Thyroid gland (tissue), 4 donors: ENCODE measurements around the gene ABHD12. TPM values are rescaled to one million over a fixed set of nuclear protein-coding genes. Genes with fewer than 3 reads are reported as not detected.
"Not testable (repeated sequence)": the region's sequence is repeated elsewhere in the genome, so short reads cannot be mapped to it uniquely, and the experiment has no call there.

Source experiments
- DNase-seq, 2 donors: peaks; one replicate each; pipeline ENCODE4 v3.0.0-alpha.2; 2019
- H3K27ac ChIP-seq, 3 donors: fragments of 200-600 bp; sonication (generic); 1 replicate in 2 of 3; 2 replicates in 1 of 3; pipeline ENCODE4 v1.5.1; 2016 to 2019; ENCODE audit warnings: mild to moderate bottlenecking in 1 of 3, moderate library complexity in 1 of 3
- H3K27me3 ChIP-seq: fragments of 200-600 bp; sonication (generic); one replicate; pipeline ENCODE4 v1.5.1; 2019
- H3K36me3 ChIP-seq, 2 donors: fragments of 200-600 bp; sonication (generic); one replicate each; pipeline ENCODE4 v1.5.1; 2016 to 2019
- H3K4me1 ChIP-seq, 2 donors: fragments of 200-600 bp; sonication (generic); one replicate each; pipeline ENCODE4 v1.5.1; 2017 to 2019
- H3K4me3 ChIP-seq, 3 donors: fragments of 200-600 bp; sonication (generic); replicated peaks in 1 of 3; 1 replicate in 2 of 3; 2 replicates in 1 of 3; pipeline ENCODE4 v1.5.1; 2016; ENCODE audit warnings: mild to moderate bottlenecking in 1 of 3
- H3K9me3 ChIP-seq: fragments of 200-600 bp; sonication (generic); one replicate; pipeline ENCODE4 v1.5.1; 2017
- POLR2A ChIP-seq, 2 donors: fragments of 450-650 bp; IDR thresholded peaks; one replicate each; pipeline ENCODE4 v1.6.1; 2017; ENCODE audit warnings: antibody characterized with exemption in 2 of 2, mild to moderate bottlenecking in 2 of 2, moderate library complexity in 1 of 2
- WGBS, 2 donors: methylation state at CpG; one replicate each; pipeline ENCODE4 v1.1.5; 2017; 5-methylcytosine and 5-hydroxymethylcytosine counted together
- intact Hi-C: fragments of 100-400 bp; cut with DNase I; formaldehyde crosslinking; loops from one replicate; pipeline ENCODE4 v1.15.1; 2023
- total RNA-seq, 4 donors: library from RNA; depleted of rRNA; stranded (reverse); fragments of >200 nt; gene quantifications; one replicate each; pipeline ENCODE4 v1.2.3, GENCODE V29; 2016
- TF ChIP-seq, protein P1 (sequence below), 6 experiments: fragments of 200-600 bp in 3 of 6; fragments of 450-650 bp in 3 of 6; sonication (generic) in 3 of 6; IDR thresholded peaks; one replicate each; pipeline ENCODE4 v1.5.1; 2016 to 2019; ENCODE audit warnings: antibody characterized with exemption in 6 of 6, mild to moderate bottlenecking in 2 of 6, inconsistent platforms in 1 of 6, moderate library complexity in 1 of 6

The ABHD12 gene
- total RNA-seq, 4 donors from 2014 or later = 103 to 212 (median 179) TPM

DNA sequence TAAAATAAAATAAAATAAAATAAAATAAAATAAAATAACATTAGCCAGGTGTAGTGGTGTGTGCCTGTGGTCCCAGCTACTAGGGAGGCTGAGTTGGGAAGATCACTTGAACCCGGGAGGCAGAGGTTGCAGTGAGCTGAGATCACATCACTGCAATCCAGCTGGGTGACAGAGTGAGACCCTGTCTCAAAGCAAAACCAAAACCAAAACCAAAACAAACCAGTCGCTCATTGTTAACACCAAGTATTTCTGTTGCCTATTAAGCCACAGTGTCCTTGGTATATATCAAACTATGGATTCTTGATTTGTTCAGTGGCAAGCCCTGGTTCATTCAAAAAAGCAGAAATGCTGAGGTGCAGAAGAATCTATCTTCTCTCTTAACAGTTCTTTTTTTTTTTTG lies 77.0 kb downstream of the ABHD12 start:
- WGBS, 2 donors = 71 to 82% methylated on average over 2 of the region's 2 CpGs
- Histone ChIP-seq H3K4me3 (no peak overlapping the region), H3K4me1 (peaks cover 20 to 31% of the 10 kb centered on the region in 2 donors), H3K9me3 (no peaks in the 10 kb centered on the region), H3K36me3 (peaks cover 0 to 5% of the 10 kb centered on the region in 2 donors), H3K27me3 (no peaks in the 10 kb centered on the region), H3K27ac (peak overlapping the region in 1 of 3 donors; percentile 20)
- no peak for TF ChIP-seq POLR2A (IDR thresholded peaks at IDR 0.05)
- TF ChIP-seq, protein P1, sequence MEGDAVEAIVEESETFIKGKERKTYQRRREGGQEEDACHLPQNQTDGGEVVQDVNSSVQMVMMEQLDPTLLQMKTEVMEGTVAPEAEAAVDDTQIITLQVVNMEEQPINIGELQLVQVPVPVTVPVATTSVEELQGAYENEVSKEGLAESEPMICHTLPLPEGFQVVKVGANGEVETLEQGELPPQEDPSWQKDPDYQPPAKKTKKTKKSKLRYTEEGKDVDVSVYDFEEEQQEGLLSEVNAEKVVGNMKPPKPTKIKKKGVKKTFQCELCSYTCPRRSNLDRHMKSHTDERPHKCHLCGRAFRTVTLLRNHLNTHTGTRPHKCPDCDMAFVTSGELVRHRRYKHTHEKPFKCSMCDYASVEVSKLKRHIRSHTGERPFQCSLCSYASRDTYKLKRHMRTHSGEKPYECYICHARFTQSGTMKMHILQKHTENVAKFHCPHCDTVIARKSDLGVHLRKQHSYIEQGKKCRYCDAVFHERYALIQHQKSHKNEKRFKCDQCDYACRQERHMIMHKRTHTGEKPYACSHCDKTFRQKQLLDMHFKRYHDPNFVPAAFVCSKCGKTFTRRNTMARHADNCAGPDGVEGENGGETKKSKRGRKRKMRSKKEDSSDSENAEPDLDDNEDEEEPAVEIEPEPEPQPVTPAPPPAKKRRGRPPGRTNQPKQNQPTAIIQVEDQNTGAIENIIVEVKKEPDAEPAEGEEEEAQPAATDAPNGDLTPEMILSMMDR (IDR thresholded peaks at IDR 0.05) = no peak
- intact Hi-C loops = no loop called here
- peak; percentile 1 to 3 for DNase-seq

DNA sequence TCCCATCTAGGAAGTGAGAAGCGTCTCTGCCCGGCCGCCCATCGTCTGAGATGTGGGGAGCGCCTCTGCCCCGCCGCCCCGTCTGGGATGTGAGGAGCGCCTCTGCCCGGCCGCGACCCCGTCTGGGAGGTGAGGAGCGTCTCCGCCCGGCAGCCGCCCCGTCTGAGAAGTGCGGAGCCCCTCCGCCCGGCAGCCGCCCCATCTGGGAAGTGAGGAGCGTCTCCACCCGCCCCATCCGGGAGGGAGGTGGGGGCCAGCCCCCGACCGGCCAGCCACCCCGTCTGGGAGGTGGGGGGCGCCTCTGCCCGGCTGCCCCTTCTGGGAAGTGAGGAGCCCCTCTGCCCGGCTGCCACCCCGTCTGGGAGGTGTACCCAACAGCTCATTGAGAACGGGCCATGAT lies 77.9 kb downstream of the ABHD12 start:
- no CpG with 5 or more reads among the region's 33 CpGs for WGBS, 2 donors
- H3K4me3 ChIP-seq, H3K27me3 ChIP-seq, H3K27ac ChIP-seq, H3K9me3 ChIP-seq, intact Hi-C loops: not testable (repeated sequence)
- H3K4me1 ChIP-seq = peaks cover 20 to 31% of the 10 kb centered on the region in 2 donors
- peaks cover 5 to 11% of the 10 kb centered on the region in 2 donors for H3K36me3 ChIP-seq
- DNase-seq = peak in 1 of 2 donors; percentile 0

DNA sequence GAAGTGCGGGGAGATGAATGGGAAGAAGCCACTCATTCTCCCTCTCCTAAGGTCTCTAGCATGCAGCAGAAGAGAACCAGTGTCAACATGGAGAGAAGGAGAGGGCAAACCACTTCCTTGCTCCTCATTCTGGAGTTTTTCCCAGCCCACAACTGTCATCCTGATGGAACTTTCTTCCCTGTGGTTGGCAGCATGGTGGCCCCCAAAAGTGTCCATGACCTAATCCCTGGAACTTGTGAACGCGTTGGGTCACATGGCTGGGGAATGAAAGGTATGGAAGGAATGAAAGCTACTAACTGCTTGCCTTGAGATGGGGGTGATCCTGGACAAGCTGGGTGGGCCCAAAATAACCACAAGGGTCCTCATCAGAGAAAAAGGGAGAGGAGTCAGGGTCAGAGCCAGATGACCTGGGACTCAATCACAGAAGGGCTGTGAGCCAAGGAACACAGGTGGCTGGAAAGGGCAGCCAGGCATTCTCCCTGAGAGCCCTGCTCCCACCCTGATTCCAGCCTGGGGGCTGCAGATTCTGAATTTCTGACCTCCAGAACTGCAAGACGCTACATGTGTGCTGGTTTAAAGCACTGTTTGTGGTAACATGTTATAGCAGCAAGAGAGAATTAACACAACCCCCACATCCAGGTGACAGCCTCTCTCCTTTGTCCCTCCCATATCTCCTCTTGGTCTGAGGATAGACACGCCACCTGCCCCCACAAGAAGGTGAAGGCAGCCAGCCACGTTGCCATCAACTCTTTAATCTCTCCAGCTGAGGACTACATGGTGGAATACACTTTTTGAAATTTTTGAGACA lies 79.5 kb downstream of the ABHD12 start:
- WGBS, 2 donors = 62 to 67% methylated on average over 6 of the region's 6 CpGs
- H3K27ac ChIP-seq = peak overlapping the region; percentile 58 to 91 (median 83)
- intact Hi-C loops = loop anchor here (2.0 kb wide), 1 partner anchor 70 kb away; no protein-coding TSS in a partner anchor
- peak; percentile 32 to 46 for DNase-seq
- H3K27me3 ChIP-seq = no peaks in the 10 kb centered on the region
- no peak overlapping the region for H3K4me3 ChIP-seq
- no peak for TF ChIP-seq POLR2A (IDR thresholded peaks at IDR 0.05)
- TF ChIP-seq, protein P1 (IDR thresholded peaks at IDR 0.05) = no peak
- H3K36me3 ChIP-seq = peaks cover 5 to 18% of the 10 kb centered on the region in 2 donors
- no peaks in the 10 kb centered on the region for H3K9me3 ChIP-seq
- H3K4me1 ChIP-seq = peaks cover 20 to 31% of the 10 kb centered on the region in 2 donors

DNA sequence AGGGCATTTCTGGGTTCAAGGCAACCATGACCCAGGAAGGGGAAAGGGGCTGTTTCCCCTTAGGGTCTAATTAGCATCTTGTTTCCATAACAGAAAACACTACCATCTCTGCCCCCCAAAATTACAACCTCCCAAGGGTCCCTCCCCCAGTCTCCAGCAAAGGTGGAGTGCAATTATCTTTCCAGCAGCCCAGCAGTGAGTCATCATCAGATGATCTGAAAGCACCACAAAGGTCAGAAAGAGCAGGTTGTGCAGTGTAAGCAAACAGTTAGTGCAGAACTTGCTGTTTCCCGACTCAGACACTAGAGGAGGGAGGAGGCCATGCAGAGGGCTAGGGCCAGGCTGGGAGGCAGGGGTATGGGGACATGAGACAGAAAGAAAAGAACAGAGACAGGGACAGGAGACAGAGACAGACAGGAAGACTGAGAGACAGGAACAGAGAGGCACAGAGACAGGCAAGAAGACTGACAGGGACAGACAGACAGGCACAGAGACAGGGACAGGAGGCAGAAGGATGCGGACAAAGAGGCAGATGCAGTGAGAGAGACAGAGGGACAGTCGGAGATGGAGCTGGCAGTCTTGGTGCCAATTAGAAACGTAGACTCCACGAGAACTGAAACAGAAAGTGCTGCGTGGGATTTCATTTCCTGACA lies 80.2 kb downstream of the ABHD12 start:
- Histone ChIP-seq H3K4me3 (no peak overlapping the region), H3K27ac (peak overlapping the region; percentile 83 to 91 (median 85)), H3K27me3 (no peaks in the 10 kb centered on the region), H3K9me3 (no peaks in the 10 kb centered on the region), H3K4me1 (peaks cover 20 to 31% of the 10 kb centered on the region in 2 donors), H3K36me3 (peaks cover 5 to 18% of the 10 kb centered on the region in 2 donors)
- TF ChIP-seq POLR2A (IDR thresholded peaks at IDR 0.05) = no peak
- TF ChIP-seq, protein P1 (IDR thresholded peaks at IDR 0.05) = peak; percentile 25 to 98 (median 66)
- intact Hi-C loops = loop anchor here (2.0 kb wide), 1 partner anchor 70 kb away; no protein-coding TSS in a partner anchor
- 41 to 46% methylated on average over 6 of the region's 6 CpGs for WGBS, 2 donors
- peak; percentile 76 to 79 for DNase-seq

DNA sequence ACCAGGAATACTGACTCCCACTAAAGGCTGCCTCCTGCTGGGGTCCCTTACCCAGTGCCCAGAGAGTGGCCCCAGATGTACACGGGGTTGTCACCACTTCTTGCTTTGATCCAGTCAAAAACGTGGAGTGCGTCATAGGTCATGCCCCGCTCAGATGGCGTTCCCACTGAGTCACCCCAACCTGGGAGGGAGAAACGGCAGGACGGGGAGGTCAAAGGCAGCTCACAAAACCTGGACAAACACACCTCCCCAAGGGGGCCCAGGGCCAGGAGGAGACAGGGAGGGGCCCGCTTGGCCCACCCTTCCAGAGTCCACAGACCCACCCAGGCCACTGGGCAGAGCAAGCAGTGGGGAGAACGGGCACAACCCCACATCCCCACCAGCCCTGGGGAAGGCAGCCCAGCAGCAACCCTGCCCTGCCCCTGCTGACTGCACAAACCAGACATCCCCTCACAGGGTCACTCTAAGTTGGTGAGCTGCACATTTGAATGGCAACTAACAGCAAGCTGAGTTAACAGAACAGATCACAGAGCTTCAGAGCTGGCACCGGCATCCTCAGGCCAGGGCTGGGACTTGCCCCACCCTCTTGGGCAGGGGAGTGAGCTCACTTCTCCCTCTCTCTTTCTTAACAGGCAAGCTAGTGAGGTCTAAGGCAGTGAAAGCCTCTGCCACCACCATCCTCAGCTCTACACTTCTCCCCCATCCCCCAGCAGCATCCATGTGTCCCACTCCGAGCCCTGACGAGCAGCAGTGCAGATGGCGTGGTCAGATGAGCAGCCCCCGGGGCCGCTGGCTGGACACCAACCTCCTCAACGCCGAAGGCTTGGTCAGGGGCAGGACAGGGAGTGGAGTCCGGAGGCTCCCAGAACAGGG lies 81.0 kb downstream of the ABHD12 start:
- TF ChIP-seq, protein P1 (IDR thresholded peaks at IDR 0.05) = peak in 1 of 6 experiments; percentile 5
- no peak for TF ChIP-seq POLR2A (IDR thresholded peaks at IDR 0.05)
- DNase-seq = peak; percentile 34 to 58
- H3K36me3 ChIP-seq = peaks cover 5 to 18% of the 10 kb centered on the region in 2 donors
- intact Hi-C loops = loop anchor here (2.0 kb wide), 1 partner anchor 69 kb away; no protein-coding TSS in a partner anchor
- peaks cover 20 to 31% of the 10 kb centered on the region in 2 donors for H3K4me1 ChIP-seq
- H3K27me3 ChIP-seq = no peaks in the 10 kb centered on the region
- H3K4me3 ChIP-seq = no peak overlapping the region
- no peaks in the 10 kb centered on the region for H3K9me3 ChIP-seq
- WGBS, 2 donors = 76 to 86% methylated on average over 18 of the region's 18 CpGs
- peak overlapping the region; percentile 83 to 91 (median 85) for H3K27ac ChIP-seq
